Lung microvascular endothelial cell (primary cell): ENCODE data around the gene NT5DC2. TPM values are rescaled to one million over a fixed set of nuclear protein-coding genes. Genes with fewer than 3 reads are reported as not detected.

ENCODE experiments used
- DNase-seq, 2 donors: peaks; one replicate each; pipeline versions ENCODE4 v3.0.0 to v3.0.0-alpha.2; 2010; ENCODE audit warnings: low read depth in 2 of 2
- total RNA-seq: library from RNA; depleted of rRNA; stranded (reverse); fragments of >200 nt; gene quantifications from 2 replicates; pipeline ENCODE4 v1.2.1, GENCODE V29; 2014

The NT5DC2 gene
- total RNA-seq, 1 donor from 2014 or later: 28.4 TPM

GRCh38 chr3:52488746-52489145 lies 44.9 kb downstream of the NT5DC2 start:
- no peak for DNase-seq

- DNase-seq: no peak
Observed at GRCh38 chr3:52487788-52488691, 45.6 kb downstream of the NT5DC2 start.

DNA sequence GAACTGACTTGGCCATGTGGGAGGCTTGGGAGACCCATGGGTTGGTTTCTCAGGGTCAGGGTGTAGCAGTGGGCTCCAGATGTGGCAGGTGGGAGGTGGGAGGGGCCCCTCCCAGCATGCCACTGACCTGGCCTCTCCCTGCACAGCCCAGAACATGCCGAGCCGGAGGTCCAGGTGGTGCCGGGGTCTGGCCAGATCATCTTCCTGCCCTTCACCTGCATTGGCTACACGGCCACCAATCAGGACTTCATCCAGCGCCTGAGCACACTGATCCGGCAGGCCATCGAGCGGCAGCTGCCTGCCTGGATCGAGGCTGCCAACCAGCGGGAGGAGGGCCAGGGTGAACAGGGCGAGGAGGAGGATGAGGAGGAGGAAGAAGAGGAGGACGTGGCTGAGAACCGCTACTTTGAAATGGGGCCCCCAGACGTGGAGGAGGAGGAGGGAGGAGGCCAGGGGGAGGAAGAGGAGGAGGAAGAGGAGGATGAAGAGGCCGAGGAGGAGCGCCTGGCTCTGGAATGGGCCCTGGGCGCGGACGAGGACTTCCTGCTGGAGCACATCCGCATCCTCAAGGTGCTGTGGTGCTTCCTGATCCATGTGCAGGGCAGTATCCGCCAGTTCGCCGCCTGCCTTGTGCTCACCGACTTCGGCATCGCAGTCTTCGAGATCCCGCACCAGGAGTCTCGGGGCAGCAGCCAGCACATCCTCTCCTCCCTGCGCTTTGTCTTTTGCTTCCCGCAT lies 46.4 kb downstream of the NT5DC2 start:
- DNase-seq: no peak

- DNase-seq: no peak
Observed at GRCh38 chr3:52484680-52485461, 48.8 kb downstream of the NT5DC2 start.

DNA sequence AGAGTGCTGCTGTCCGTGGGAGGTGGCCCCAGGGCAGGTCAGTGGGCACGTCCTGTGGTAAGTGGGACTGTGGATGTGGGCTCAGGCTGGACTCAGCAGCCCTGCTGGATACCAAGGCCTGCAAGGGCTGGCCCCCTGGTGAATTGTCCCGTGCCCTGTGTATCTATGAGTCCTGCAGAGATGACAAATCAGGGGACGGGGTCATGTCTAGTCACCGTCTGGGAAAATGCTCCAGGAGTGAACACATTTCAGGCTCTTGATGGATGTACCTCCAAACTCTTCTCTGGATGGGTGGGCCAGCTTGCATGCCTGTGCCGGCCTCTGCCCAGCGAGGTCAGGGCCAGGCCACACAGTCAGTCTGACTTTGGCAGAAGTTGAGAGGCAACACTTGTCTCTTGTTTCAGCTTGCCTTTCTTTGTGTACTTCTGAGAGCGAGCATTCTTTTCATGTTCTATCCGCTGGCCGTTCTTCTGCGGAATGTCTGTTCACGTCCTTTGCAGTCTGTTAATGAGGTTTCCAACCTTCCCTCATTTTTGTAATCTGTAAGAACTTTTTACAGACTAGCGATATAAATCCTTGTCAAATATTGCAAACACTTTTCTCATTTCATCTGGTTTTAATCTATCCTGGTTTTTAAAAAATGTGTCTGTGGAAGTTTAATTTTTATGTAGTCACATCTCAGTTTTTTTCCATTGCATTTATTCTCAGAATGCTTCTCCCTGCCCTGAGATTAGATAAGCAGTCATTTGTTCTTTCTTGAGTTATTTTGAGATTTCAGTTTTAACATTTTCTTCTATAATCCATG lies 49.9 kb downstream of the NT5DC2 start:
- DNase-seq: no peak

DNA sequence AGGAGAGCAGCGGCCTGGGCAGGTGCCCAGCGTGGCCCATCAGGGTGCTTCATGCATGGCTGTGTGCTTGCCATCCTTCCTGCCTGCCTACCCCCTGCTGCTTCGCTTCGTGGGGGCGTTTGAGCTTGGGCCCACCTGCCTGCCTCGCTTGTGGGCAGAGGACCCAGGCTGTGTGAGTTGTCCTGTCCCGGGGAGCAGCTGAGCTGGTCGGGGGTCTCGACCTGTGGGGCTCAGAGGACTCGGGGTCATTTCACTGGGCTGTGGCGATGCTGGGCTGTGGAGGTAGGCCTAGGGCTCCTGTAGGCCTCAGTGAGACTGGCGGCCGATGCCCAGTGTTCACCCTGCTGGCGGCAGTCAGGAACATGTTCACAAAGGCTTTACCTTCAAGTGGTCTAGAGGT lies 50.6 kb downstream of the NT5DC2 start:
- no peak for DNase-seq

GRCh38 chr3:52481819-52482521 lies 51.7 kb downstream of the NT5DC2 start:
- peak; percentile 52 to 57 for DNase-seq

DNA sequence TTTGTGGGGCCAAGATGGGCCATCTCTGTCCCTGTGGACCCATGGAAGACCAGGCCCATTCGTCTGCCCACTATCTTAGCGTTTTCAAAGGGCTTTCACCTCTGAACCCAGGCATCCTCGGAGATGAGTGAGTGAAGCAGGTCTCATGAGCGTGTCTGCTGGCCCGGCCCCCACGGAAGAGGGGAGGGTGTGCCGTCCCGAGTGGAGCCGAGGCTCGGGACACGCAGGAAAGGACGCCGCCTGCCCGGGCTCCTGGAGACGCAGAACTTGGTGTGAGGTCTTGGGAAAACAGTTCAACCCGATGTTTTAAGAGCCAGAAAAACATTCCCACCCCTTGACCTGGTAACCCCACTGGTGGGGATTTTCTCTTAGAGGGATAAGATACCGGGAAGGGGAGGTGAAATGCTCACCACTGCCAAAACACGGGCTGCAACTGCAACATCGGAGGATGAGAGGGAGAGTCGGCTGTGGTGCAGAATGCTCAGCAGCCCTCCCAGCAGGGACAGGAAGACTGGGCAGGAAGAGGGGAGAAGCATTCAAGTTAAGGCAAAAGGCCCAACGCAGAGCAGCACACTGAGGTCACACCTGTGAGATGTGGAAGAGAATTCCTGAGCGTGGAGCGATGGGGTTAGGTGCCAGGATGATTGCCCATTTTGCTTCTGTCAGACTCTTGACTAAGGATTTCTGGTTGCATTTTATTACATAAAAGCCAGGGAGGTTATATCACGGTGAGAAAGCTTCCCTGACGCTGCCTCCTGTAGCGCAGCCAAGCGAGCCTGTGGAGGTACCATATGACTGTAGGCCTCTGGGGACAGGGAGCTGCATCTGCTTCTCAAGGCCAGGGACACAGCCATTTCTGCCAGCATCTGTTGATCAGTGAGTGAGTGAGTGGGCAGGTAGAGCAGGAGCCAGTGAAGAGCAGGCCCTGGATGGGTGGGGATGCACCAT lies 52.6 kb downstream of the NT5DC2 start:
- DNase-seq: no peak

- no peak for DNase-seq
Observed at GRCh38 chr3:52479877-52480575, 53.6 kb downstream of the NT5DC2 start.

DNA sequence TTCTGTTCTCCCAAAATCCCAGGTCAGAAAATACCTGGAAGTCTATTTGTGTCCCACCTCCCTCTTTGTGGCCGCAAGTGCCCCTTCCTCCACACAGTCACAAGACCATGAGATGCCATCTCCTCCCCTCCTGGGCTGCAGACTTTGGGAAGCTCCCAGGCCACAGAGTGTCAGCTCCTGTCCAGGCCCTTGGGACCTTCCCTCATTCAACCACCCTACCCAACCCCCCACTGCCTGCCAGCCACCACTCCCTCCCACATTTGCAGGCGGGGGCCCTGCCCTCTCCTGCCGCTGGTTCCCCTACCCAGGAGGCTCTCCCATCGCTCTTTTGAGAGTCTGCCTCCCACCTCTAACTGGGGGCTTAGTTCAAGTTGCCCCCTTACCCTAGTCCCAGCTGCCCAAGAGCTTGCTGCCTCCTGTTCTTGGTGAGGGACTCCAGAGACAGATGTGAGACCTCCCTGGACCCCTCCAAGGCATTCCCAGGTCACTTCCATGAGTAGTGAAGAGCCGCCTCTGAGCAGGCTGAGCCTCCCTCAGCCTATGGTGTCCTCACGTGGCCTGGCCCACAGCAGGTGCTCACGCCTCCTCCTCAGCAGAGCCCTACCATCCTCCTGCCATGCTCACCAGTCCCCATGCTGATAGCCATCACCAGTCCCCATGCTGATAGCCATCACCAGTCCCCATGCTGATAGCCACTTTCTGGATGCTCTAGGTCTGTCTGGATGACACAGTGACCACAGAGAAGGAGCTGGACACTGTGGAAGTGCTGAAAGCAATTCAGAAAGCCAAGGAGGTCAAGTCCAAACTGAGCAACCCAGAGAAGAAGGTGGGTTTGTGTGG lies 54.4 kb downstream of the NT5DC2 start:
- DNase-seq: no peak

- no peak for DNase-seq
Observed at GRCh38 chr3:52477796-52478095, 55.9 kb downstream of the NT5DC2 start.

GRCh38 chr3:52477076-52477795 lies 56.4 kb downstream of the NT5DC2 start:
- no peak for DNase-seq

Other genes with a start within 250 kb of the NT5DC2 start
- gene GLYCTK, start 246.0 kb downstream of the NT5DC2 start, total RNA-seq: 18.1 and 21.1 TPM in 2 replicates
- 1.1 and 2.6 TPM in 2 replicates for gene DNAH1, start 217.5 kb downstream of the NT5DC2 start, total RNA-seq
- gene BAP1, start 123.8 kb downstream of the NT5DC2 start, total RNA-seq: 66.7 and 84.7 TPM in 2 replicates
- 3.1 and 3.6 TPM in 2 replicates for gene PHF7, start 123.2 kb downstream of the NT5DC2 start, total RNA-seq
- gene SEMA3G, start 88.8 kb downstream of the NT5DC2 start, total RNA-seq: 12.9 and 30.5 TPM in 2 replicates
- gene TNNC1, start 79.8 kb downstream of the NT5DC2 start, total RNA-seq: 0.22 TPM in 1 of 2 replicates, not detected in the other
- 26.2 and 38.1 TPM in 2 replicates for gene NISCH, start 78.3 kb downstream of the NT5DC2 start, total RNA-seq
- gene STAB1, start 38.5 kb downstream of the NT5DC2 start, total RNA-seq: 136 and 224 TPM in 2 replicates
- 7.3 and 8.3 TPM in 2 replicates for gene UQCC5, start 2.7 kb upstream of the NT5DC2 start, total RNA-seq
- 42.7 and 53.2 TPM in 2 replicates for gene PBRM1, start 152.1 kb upstream of the NT5DC2 start, total RNA-seq
- gene GNL3, start 152.2 kb upstream of the NT5DC2 start, total RNA-seq: 47.5 and 63.1 TPM in 2 replicates
- gene GLT8D1, start 171.9 kb upstream of the NT5DC2 start, total RNA-seq: 41.0 and 47.2 TPM in 2 replicates
- gene SPCS1, start 172.2 kb upstream of the NT5DC2 start, total RNA-seq: 30.2 and 38.4 TPM in 2 replicates
- 7.0 and 12.3 TPM in 2 replicates for gene NEK4, start 237.1 kb upstream of the NT5DC2 start, total RNA-seq
- gene ITIH1, start 243.7 kb upstream of the NT5DC2 start, total RNA-seq: not detected in 2 replicates